GM19438 (cell line): Measurements from ENCODE around the gene CDH4.

ENCODE experiments used
- ATAC-seq: cut with Tn5 transposase; IDR thresholded peaks from one replicate; pipeline ENCODE4 v1.9.1; 2021; ENCODE audit warnings: low read depth; ENCODE audit not compliant: unreplicated experiment

The CDH4 gene

GRCh38 chr20:61251529-61252393 lies at the start of gene CDH4:
TSS of gene CDH4 (plus strand) at chr20:61252261.
- ATAC-seq = no peak

- no peak for ATAC-seq
Measured at GRCh38 chr20:61203320-61203719, 48.7 kb upstream of the CDH4 start.

GRCh38 chr20:61204206-61204605 lies 47.9 kb upstream of the CDH4 start:
- ATAC-seq = no peak

DNA sequence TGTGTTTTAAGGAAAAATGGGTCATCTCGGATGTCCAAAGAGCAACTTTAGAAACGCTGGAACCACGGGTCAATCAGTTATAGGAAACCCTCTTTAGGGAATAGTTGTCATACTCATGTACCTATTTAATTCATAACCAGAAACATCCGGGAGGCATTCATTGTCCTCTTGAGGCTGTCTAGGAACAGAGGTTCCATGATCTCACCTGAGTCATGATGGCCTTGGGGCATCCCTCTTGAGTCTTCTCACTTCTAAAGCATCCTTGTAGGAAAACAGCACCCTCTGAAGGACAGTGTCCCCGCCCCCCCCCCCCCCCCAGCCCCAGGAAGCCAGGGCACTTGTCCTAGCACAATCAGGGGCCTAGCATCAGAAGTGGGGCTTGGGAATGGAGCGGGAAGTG lies 46.3 kb upstream of the CDH4 start:
- ATAC-seq = no peak

DNA sequence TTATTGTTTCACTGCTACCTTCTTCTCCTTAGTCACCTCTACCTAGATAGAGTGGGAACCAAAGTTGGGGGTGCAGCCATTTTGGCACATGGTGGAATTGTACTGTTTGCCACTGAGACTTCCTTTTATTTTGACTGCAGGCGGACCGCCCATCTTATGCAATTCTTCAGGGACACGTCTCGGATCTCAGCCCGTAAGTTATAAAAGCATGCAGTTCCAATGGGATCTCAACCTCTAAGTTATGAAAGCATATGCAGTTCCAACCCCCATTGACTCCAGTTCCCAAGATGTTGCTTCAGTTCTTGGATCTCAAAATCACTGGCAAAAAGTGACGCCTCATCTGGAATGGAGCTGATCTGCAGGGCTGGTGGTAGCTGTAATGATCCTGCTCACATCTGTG lies 41.2 kb upstream of the CDH4 start:
- no peak for ATAC-seq

GRCh38 chr20:61217848-61218247 lies 34.2 kb upstream of the CDH4 start:
- ATAC-seq = no peak

DNA sequence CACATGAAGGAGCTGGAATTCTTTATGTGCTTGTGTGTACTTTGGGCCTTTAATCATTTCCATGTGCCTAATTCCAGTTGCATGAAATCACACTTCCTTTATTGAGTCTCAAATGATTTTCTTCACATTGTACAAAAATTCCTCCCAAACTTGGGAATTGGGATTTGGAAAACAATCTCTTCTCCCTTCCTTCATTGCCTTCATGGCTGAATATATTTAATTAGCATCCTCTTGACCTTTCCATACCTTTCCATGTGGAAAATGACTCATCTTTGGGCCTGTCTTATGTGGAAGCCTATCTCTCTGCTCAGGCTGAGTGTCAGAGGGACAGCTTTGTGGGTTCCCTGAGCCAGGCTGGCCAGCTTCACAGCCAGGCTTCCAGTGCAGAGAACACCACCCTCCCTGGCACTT lies 33.0 kb upstream of the CDH4 start:
- no peak for ATAC-seq

- no peak for ATAC-seq
Measured at GRCh38 chr20:61220131-61220530, 31.9 kb upstream of the CDH4 start.

DNA sequence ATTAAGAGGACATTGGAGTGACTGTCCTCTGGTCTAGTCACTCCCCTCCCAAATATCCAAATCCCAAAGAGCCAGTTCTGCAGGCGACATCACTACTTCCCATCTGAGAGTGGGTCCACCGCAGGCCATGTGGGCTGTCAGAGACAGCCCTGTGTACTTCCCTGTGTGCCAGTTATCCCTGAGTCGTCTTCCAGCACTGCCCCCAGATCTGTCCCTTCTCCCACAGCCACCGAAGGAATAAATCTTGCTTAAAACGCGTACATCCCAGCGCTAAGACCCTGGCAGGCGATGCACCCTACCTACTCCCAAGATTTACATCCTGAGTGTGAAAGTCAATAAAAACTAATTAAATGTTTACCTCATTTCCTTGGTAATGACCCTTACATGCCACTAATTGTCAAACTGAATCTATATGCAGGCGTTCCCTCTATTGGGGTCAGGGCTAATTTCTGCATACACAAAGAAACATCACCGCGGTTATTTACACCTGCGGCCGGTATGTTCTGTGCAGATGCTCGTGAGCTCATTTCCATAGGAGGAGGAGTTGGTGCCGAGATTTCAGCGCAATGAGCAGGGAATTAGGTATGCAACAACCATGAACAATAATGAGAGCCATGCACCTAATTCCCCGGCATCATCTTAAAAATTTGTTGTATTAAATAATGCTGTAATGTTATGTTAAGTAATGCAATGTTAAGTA lies 31.3 kb upstream of the CDH4 start:
- no peak for ATAC-seq

DNA sequence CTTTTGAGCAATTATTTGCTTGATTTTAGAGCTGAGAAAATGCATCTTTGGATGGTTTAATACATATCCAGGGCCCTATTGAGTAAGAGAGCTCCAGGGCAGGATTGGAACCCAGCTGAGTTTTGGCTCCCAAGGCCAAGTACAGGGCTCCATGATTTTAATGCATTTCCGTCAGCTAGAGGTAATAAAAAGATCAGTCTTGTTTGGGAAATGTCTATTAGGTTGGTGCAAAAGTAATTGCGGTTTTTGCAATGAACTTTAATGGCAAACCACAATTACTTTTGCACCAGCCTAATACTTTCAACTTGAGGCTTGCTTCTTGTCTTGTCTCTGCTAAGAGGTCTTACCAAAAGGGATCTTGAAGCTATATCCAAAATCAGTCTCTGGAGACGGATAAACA lies 29.4 kb upstream of the CDH4 start:
- no peak for ATAC-seq

DNA sequence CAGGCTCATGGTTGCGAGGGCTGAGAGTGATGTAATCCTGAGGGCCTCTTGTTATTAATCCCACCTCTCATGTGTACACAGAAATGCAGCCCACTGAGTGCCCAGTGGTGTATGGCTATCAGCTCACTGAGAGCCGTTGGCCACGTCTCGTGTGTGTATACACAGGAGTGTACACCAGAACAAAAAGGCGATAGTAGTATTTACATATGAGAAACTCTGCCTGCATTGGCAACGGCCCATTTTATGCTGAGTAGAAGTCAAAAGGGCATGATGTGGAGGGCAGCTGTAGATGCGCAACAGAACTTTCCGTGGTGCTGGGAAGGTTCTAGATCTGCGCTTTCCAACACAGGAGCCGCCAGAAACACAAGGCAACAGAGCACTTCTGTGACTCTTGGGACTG lies 28.9 kb upstream of the CDH4 start:
- ATAC-seq = no peak

- ATAC-seq = no peak
Measured at GRCh38 chr20:61230166-61230565, 21.9 kb upstream of the CDH4 start.

DNA sequence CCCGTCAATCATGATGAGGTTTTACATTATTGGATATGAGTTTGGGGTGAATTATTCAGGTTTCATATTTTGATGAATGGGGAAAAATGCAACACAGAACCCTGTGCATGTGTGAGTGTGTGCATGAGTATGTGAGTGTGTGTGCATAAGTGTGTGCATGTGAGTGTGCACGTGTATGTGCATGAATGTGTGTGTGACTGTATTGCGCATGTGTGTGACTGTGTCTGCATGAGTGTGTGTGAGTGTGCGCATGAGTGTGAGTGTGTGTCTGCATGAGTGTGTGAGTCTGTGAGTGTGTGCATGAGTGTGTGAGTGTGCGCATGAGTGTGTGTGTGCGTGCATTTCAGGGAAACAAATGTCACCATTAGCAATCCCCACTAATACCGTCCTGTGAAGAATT lies 18.5 kb upstream of the CDH4 start:
- no peak for ATAC-seq

DNA sequence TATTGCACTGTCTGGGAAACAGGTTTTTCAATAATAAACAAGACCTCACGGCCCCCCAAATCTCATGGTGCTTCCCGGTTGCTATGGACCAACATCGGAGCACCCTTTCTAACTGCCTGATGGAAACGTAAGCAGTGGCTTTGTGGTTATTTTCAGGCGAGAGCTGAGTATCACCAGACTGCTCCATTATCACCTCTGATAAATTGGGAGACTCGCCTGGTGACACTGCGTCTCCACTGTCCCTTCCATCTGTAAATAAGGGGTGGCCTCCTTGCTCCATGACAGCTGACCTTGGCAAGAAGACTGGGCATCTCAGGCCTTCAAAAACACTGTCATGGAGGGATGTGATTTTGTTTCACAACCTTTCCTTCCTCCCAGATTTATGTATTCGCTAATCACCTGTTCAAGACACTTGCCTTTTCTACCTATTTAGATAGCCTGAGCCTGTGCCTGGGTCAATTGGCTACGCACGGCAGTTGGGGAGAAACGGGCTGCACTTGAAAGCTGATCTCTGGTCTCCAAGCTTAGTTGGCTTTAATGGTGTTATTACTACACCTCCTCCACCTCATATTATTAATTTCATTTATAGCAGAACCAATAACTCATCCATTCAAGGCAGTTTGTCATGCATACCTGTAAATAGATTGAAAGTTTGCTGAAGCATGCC lies 17.7 kb upstream of the CDH4 start:
- no peak for ATAC-seq

DNA sequence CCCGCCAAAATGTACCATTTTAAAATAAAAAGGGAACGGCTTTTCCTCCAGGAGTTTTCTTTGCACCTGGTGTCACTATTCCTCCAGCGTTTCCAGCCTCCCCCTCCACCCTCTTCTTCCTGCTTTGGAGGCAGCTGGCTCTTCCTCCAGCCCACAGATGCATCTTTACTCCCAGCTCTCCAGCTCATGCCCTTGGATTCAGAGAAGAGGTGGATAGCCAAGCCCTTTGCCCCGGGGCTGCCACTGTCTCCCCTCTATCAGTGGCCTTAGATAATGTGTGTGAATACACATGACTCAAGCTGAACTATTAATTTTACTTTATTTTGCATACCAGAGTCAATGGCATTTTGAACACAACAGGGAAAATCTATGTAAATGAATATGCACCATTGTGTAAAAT lies 15.3 kb upstream of the CDH4 start:
- ATAC-seq = no peak

DNA sequence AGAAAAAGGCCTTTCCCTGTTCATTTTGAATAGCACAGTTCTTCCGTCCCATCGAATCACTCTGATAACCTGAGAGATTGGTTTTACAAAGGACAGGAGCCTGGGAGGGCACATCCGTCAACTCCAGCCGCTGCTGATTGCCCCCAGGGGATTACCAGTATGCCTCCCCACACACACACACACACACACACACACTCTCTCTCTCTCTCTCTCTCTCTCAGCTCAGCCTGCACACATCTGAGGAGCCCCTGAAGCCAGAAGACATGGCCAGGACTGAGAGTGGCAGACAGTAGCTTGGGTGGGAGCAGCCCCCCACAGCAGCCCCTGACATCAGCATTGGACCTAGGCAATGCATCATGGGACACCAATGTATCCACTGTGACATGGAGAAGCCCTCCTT lies 13.2 kb upstream of the CDH4 start:
- ATAC-seq = no peak

- no peak for ATAC-seq
Measured at GRCh38 chr20:61240814-61241213, 11.2 kb upstream of the CDH4 start.

GRCh38 chr20:61244213-61244612 lies 7.8 kb upstream of the CDH4 start:
- no peak for ATAC-seq

DNA sequence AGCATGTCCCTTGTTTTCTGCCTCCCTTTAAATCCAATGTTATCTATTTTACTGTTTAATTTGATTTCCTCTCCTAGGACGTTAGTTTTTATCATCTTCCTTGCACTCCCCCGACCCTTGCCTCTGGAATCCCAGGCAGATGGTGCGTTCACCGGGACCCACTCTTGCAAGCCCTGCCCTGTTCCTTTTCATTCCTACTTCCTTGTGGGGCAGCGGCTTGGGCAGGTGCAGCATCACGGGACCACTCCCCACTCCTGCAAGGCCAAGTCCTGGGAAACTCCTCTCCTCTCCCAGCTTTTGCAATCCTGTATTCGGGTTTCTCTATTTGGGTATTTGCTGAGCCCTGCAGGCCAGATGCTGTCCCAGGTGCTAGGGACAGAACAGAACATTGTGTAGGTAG lies 5.8 kb upstream of the CDH4 start:
- ATAC-seq = no peak

- no peak for ATAC-seq
Measured at GRCh38 chr20:61249626-61250025, 2.4 kb upstream of the CDH4 start.

DNA sequence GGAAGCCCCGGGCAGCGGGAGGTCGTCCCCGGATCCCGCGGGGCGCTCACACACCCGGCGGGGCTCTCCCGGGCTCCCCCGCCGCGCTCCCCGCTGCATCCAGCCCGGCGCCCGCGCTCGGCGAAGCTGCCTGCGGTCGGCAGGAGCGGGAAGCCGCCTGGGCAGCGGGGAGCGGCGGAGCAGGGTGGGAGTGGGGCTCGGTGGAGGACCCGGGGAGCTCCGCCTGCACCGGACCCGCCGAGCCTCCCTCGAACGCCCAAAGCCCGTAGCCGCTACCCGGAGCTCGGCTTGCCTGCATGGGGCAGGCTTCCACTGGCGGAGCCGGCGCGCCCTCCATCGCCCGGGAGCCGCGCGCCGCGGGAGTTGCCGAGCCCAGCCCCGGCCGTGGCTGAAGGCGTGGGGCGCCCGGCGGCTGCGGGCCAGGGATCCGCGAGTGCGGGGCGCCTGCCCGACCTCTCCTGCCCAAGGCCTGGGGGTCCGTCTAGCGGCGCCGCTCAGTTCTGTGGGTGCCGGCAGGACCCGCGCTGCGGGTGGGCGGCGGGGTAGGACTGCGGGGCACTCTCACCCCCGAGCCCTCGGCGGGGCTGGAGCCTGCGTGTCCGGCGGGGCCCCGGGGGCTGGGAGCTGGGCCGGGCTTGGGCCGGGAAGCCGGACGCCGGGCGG lies 671 bp downstream of the CDH4 start:
- ATAC-seq = no peak
